Endometrium (tissue), 2 donors: Measurements from ENCODE around the gene MTX3.

Source experiments
- FAIRE-seq: peaks from 2 replicates; lab custom pipeline; 2012; peaks lifted over from hg19 to GRCh38; lab: Jason Lieb, UNC
- donor health status: control.
- donor health status: control.

MTX3 gene

GRCh38 chr5:79934681-79935080, 56.4 kb downstream of the MTX3 start:
- FAIRE-seq, result no peak

GRCh38 chr5:79932510-79933504, 58.3 kb downstream of the MTX3 start:
- FAIRE-seq, result no peak

- FAIRE-seq, result no peak
Measured at GRCh38 chr5:79931866-79932265, 59.2 kb downstream of the MTX3 start.

GRCh38 chr5:79931409-79931808, 59.7 kb downstream of the MTX3 start:
- FAIRE-seq, result no peak

- FAIRE-seq, result no peak
Measured at GRCh38 chr5:79929095-79929494, 62.0 kb downstream of the MTX3 start.
